Stomach (tissue), 4 donors: Measurements from ENCODE around the gene KCTD20.

Experiments used
- EP300 ChIP-seq: sonication (generic); formaldehyde crosslinking; IDR thresholded peaks from one replicate; pipeline ENCODE4 v1.6.1; 2017; ENCODE audit warnings: antibody characterized with exemption
- POLR2AphosphoS5 ChIP-seq, 3 donors: sonication (generic); formaldehyde crosslinking; IDR thresholded peaks; one replicate each; pipeline ENCODE4 v1.6.1; 2016; ENCODE audit warnings: antibody characterized with exemption in 3 of 3
- TF ChIP-seq, protein P1 (sequence below), 7 experiments: fragments of 450-650 bp in 4 of 7; fragments of 200-600 bp in 3 of 7; sonication (generic) in 3 of 7; IDR thresholded peaks; one replicate each; pipeline ENCODE4 v1.5.1; 2016 to 2019; ENCODE audit warnings: antibody characterized with exemption in 7 of 7, control low read depth in 2 of 7, mild to moderate bottlenecking in 1 of 7

DNA sequence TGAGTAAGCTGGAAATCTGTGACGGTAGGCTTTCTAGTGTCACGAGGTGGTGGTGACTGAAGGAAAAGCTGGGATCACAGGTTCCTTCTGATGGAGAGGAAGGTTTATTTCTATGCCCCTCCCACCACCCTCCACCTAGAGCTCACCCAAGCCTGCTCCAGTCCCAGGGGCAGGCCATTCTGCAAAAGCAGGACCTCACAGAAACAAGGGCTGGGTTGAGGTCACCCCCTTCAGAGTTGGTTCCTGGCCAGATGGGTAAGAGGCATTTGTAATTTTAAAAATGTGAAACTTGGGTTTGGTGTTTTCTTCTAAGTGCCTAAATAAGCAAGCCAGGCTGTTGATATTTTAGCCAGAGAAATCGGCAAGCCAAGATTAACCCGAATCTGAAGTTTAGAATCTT, 46.6 kb downstream of the KCTD20 start:
- TF ChIP-seq EP300 (no peak), POLR2AphosphoS5 (IDR thresholded peaks at IDR 0.05) (no peak)
- TF ChIP-seq, protein P1, sequence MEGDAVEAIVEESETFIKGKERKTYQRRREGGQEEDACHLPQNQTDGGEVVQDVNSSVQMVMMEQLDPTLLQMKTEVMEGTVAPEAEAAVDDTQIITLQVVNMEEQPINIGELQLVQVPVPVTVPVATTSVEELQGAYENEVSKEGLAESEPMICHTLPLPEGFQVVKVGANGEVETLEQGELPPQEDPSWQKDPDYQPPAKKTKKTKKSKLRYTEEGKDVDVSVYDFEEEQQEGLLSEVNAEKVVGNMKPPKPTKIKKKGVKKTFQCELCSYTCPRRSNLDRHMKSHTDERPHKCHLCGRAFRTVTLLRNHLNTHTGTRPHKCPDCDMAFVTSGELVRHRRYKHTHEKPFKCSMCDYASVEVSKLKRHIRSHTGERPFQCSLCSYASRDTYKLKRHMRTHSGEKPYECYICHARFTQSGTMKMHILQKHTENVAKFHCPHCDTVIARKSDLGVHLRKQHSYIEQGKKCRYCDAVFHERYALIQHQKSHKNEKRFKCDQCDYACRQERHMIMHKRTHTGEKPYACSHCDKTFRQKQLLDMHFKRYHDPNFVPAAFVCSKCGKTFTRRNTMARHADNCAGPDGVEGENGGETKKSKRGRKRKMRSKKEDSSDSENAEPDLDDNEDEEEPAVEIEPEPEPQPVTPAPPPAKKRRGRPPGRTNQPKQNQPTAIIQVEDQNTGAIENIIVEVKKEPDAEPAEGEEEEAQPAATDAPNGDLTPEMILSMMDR (IDR thresholded peaks at IDR 0.05), result no peak
